HUES64 (cell line): ENCODE measurements around the gene SDK1.

Experiments
- H3K27ac ChIP-seq: 2 replicates; pipeline ENCODE4 v1.7.0; 2013; ENCODE audit warnings: low read depth, low read length, inconsistent platforms
- H3K27me3 ChIP-seq: 2 replicates; pipeline ENCODE4 v1.6.1; 2013; ENCODE audit warnings: mild to moderate bottlenecking, low read length; ENCODE audit not compliant: insufficient read depth
- H3K36me3 ChIP-seq: 2 replicates; pipeline ENCODE4 v1.6.1; 2013; ENCODE audit warnings: mild to moderate bottlenecking, low read length; ENCODE audit not compliant: insufficient read depth
- H3K4me1 ChIP-seq: 2 replicates; pipeline ENCODE4 v1.6.1; 2013; ENCODE audit warnings: mild to moderate bottlenecking, low read length, moderate library complexity; ENCODE audit not compliant: insufficient read depth
- H3K4me3 ChIP-seq: 2 replicates; pipeline ENCODE4 v1.5.1; 2013; ENCODE audit warnings: mild to moderate bottlenecking, low read length, moderate library complexity
- H3K9ac ChIP-seq: 2 replicates; pipeline ENCODE4 v1.6.1; 2013; ENCODE audit warnings: mild to moderate bottlenecking, low read depth, low read length
- H3K9me3 ChIP-seq: 2 replicates; pipeline ENCODE4 v1.6.1; 2013; ENCODE audit warnings: low read depth, low read length; ENCODE audit not compliant: insufficient read depth
- WGBS: fragments of 150-250, 120-280 bp; methylation state at CpG from one replicate; pipeline ENCODE4 v1.1.7; 2013; ENCODE audit warnings: missing lambda C conversion rate; 5-methylcytosine and 5-hydroxymethylcytosine counted together

SDK1 gene

GRCh38 chr7:3537210-3537875, 236.3 kb downstream of the SDK1 start:
- Histone ChIP-seq H3K4me1 (no peaks in the 10 kb centered on the region), H3K4me3 (no peak overlapping the region), H3K36me3 (no peaks in the 10 kb centered on the region), H3K9me3 (no peaks in the 10 kb centered on the region), H3K27ac (no peak overlapping the region), H3K9ac (no peak overlapping the region), H3K27me3 (no peaks in the 10 kb centered on the region)
- 91% methylated on average over 6 of the region's 6 CpGs for WGBS

- no peak overlapping the region for H3K9ac ChIP-seq
- H3K4me1 ChIP-seq, result no peaks in the 10 kb centered on the region
- no peak overlapping the region for H3K4me3 ChIP-seq
- H3K9me3 ChIP-seq, result no peaks in the 10 kb centered on the region
- no peaks in the 10 kb centered on the region for H3K36me3 ChIP-seq
- H3K27ac ChIP-seq, result no peak overlapping the region
- WGBS, result 95% methylated on average over 3 of the region's 3 CpGs
- H3K27me3 ChIP-seq, result no peaks in the 10 kb centered on the region
Observed at GRCh38 chr7:3538041-3538440, 237.0 kb downstream of the SDK1 start.

GRCh38 chr7:3540456-3541220, 239.6 kb downstream of the SDK1 start:
- Histone ChIP-seq H3K9ac (no peak overlapping the region), H3K4me3 (no peak overlapping the region), H3K4me1 (no peaks in the 10 kb centered on the region), H3K9me3 (no peaks in the 10 kb centered on the region), H3K27ac (no peak overlapping the region), H3K27me3 (no peaks in the 10 kb centered on the region), H3K36me3 (no peaks in the 10 kb centered on the region)
- 97% methylated on average over 2 of the region's 5 CpGs for WGBS

- no peaks in the 10 kb centered on the region for H3K9me3 ChIP-seq
- H3K27ac ChIP-seq, result no peak overlapping the region
- no peak overlapping the region for H3K4me3 ChIP-seq
- no peak overlapping the region for H3K9ac ChIP-seq
- no peaks in the 10 kb centered on the region for H3K27me3 ChIP-seq
- H3K4me1 ChIP-seq, result peaks cover 15% of the 10 kb centered on the region
- WGBS, result 80% methylated on average over 5 of the region's 5 CpGs
- no peaks in the 10 kb centered on the region for H3K36me3 ChIP-seq
Observed at GRCh38 chr7:3544202-3544601, 243.2 kb downstream of the SDK1 start.

- Histone ChIP-seq H3K4me3 (0 out of 2 replicates have a peak overlapping the region, but pooled peaks have one; percentile 3), H3K9ac (no peak overlapping the region), H3K27me3 (no peaks in the 10 kb centered on the region), H3K9me3 (no peaks in the 10 kb centered on the region), H3K36me3 (no peaks in the 10 kb centered on the region), H3K27ac (peak overlapping the region; percentile 54), H3K4me1 (peaks cover 41% of the 10 kb centered on the region)
- 44% methylated on average over 4 of the region's 4 CpGs for whole genome bisulfite sequencing
Observed at GRCh38 chr7:3548815-3549214, 247.8 kb downstream of the SDK1 start.

GRCh38 chr7:3549601-3550000, 248.5 kb downstream of the SDK1 start:
- Histone ChIP-seq H3K27me3 (no peaks in the 10 kb centered on the region), H3K4me3 (no peak overlapping the region), H3K9ac (no peak overlapping the region), H3K4me1 (peaks cover 41% of the 10 kb centered on the region), H3K36me3 (no peaks in the 10 kb centered on the region), H3K27ac (no peak overlapping the region; the same call in 1 of the 2 replicates), H3K9me3 (no peaks in the 10 kb centered on the region)
- 72% methylated on average over 2 of the region's 2 CpGs for WGBS

- Histone ChIP-seq H3K9me3 (no peaks in the 10 kb centered on the region; the same call in 1 of the 2 replicates), H3K4me3 (no peak overlapping the region)
- WGBS, result 95% methylated on average over 6 of the region's 6 CpGs
Observed at GRCh38 chr7:3551536-3551935, 250.5 kb downstream of the SDK1 start.

GRCh38 chr7:3552499-3552898, 251.4 kb downstream of the SDK1 start:
- no peak overlapping the region for H3K9ac ChIP-seq
- H3K27ac ChIP-seq, result no peak overlapping the region
- H3K4me3 ChIP-seq, result no peak overlapping the region
- peaks cover 41% of the 10 kb centered on the region for H3K4me1 ChIP-seq
- no peaks in the 10 kb centered on the region for H3K27me3 ChIP-seq
- WGBS, result 80% methylated on average over 1 of the region's 1 CpG
- no peaks in the 10 kb centered on the region for H3K36me3 ChIP-seq
- H3K9me3 ChIP-seq, result no peaks in the 10 kb centered on the region; the same call in 1 of the 2 replicates

More at GRCh38 chr7:3551536-3551935, 250.5 kb downstream of the SDK1 start:
- Histone ChIP-seq H3K27me3 (no peaks in the 10 kb centered on the region), H3K36me3 (no peaks in the 10 kb centered on the region), H3K4me1 (peaks cover 41% of the 10 kb centered on the region), H3K27ac (no peak overlapping the region), H3K9ac (no peak overlapping the region)

- no peaks in the 10 kb centered on the region for H3K27me3 ChIP-seq
- H3K9me3 ChIP-seq, result no peaks in the 10 kb centered on the region; the same call in 1 of the 2 replicates
- no peak overlapping the region for H3K9ac ChIP-seq
- 58% methylated on average over 2 of the region's 2 CpGs for WGBS
- H3K27ac ChIP-seq, result no peak overlapping the region
- H3K4me1 ChIP-seq, result peaks cover 2% of the 10 kb centered on the region; the same call in 1 of the 2 replicates
- no peak overlapping the region for H3K4me3 ChIP-seq
- no peaks in the 10 kb centered on the region for H3K36me3 ChIP-seq
Observed at GRCh38 chr7:3558400-3558799, 257.3 kb downstream of the SDK1 start.

GRCh38 chr7:3559278-3559677, 258.2 kb downstream of the SDK1 start:
- no peaks in the 10 kb centered on the region; the same call in 1 of the 2 replicates for H3K9me3 ChIP-seq
- H3K4me3 ChIP-seq, result no peak overlapping the region
- H3K4me1 ChIP-seq, result no peaks in the 10 kb centered on the region
- WGBS, result 95% methylated on average over 3 of the region's 3 CpGs
- H3K27ac ChIP-seq, result no peak overlapping the region
- no peaks in the 10 kb centered on the region for H3K27me3 ChIP-seq
- H3K9ac ChIP-seq, result no peak overlapping the region
- H3K36me3 ChIP-seq, result no peaks in the 10 kb centered on the region

- H3K4me3 ChIP-seq, result no peak overlapping the region
- H3K9ac ChIP-seq, result no peak overlapping the region
- no peaks in the 10 kb centered on the region for H3K27me3 ChIP-seq
- H3K4me1 ChIP-seq, result no peaks in the 10 kb centered on the region
- no peak overlapping the region for H3K27ac ChIP-seq
- no peaks in the 10 kb centered on the region for H3K36me3 ChIP-seq
- no peaks in the 10 kb centered on the region; the same call in 1 of the 2 replicates for H3K9me3 ChIP-seq
- 93% methylated on average over 6 of the region's 6 CpGs for WGBS
Observed at GRCh38 chr7:3560495-3560894, 259.4 kb downstream of the SDK1 start.
